Measurements from ENCODE around the gene ATG7.

The ATG7 gene

GRCh38 chr3:11543141-11543947 is 271.1 kb downstream of the ATG7 start:
- no peak for DNase-seq

- DNase-seq, result no peak
These were observed 271.8 kb downstream of the ATG7 start for GRCh38 chr3:11543948-11544387.

- no peak for DNase-seq
These were observed 272.4 kb downstream of the ATG7 start for GRCh38 chr3:11544412-11545181.

GRCh38 chr3:11545186-11545851 is 273.1 kb downstream of the ATG7 start:
- no peak for DNase-seq

- no peak for DNase-seq
These were observed 274.6 kb downstream of the ATG7 start for GRCh38 chr3:11546657-11547302.

GRCh38 chr3:11547498-11547897 is 275.3 kb downstream of the ATG7 start:
- DNase-seq, result no peak

- no peak for DNase-seq
These were observed 276.5 kb downstream of the ATG7 start for GRCh38 chr3:11548721-11549131.

GRCh38 chr3:11549580-11550140 is 277.5 kb downstream of the ATG7 start:
- no peak for DNase-seq

- DNase-seq, result no peak
These were observed 278.8 kb downstream of the ATG7 start for GRCh38 chr3:11551036-11551435.

- no peak for DNase-seq
These were observed 280.4 kb downstream of the ATG7 start for GRCh38 chr3:11552289-11553264.

- no peak for DNase-seq
These were observed 281.4 kb downstream of the ATG7 start for GRCh38 chr3:11553436-11554235.

GRCh38 chr3:11554236-11554610 is 282.0 kb downstream of the ATG7 start:
- no peak for DNase-seq

GRCh38 chr3:11554666-11555065 is 282.5 kb downstream of the ATG7 start:
- no peak for DNase-seq

GRCh38 chr3:11555211-11555782 is 283.1 kb downstream of the ATG7 start:
- no peak for DNase-seq

- no peak for DNase-seq
These were observed 283.9 kb downstream of the ATG7 start for GRCh38 chr3:11555881-11556633.

GRCh38 chr3:11556851-11557644 is 284.9 kb downstream of the ATG7 start:
- DNase-seq, result no peak

GRCh38 chr3:11558002-11558401 is 285.8 kb downstream of the ATG7 start:
- DNase-seq, result no peak

- no peak for DNase-seq
These were observed 286.3 kb downstream of the ATG7 start for GRCh38 chr3:11558411-11558903.
